ENCODE results near the gene CARMIL1.

The CARMIL1 gene

DNA sequence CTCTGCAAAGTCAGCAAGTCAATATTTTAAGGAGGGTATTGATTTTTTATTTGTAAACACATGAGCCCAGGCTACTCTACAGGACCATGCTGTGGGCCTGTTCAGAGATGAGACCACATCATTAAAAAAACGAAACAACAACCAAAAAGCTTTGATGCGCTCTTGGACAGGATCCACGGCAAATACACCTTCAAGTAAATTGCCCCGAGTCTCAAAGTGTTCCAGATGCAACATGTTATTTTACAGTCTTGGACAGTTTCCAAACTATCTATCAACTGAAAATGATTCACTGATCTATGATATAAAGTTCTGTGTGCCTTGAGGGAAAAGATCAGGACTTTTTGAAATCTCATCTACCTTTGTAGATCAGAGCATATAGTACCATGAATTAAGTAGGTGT is 25.8 kb upstream of the CARMIL1 start:
- in situ Hi-C loops (cut with HindIII; ENCODE audit: low sequenced_read_pairs) = no loop called here
- H3K4me3 ChIP-seq (ENCODE audit: low read depth, low read length) = no peak overlapping the region
- TF ChIP-seq, protein P1, sequence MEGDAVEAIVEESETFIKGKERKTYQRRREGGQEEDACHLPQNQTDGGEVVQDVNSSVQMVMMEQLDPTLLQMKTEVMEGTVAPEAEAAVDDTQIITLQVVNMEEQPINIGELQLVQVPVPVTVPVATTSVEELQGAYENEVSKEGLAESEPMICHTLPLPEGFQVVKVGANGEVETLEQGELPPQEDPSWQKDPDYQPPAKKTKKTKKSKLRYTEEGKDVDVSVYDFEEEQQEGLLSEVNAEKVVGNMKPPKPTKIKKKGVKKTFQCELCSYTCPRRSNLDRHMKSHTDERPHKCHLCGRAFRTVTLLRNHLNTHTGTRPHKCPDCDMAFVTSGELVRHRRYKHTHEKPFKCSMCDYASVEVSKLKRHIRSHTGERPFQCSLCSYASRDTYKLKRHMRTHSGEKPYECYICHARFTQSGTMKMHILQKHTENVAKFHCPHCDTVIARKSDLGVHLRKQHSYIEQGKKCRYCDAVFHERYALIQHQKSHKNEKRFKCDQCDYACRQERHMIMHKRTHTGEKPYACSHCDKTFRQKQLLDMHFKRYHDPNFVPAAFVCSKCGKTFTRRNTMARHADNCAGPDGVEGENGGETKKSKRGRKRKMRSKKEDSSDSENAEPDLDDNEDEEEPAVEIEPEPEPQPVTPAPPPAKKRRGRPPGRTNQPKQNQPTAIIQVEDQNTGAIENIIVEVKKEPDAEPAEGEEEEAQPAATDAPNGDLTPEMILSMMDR (IDR thresholded peaks at IDR 0.05; ENCODE audit: low read depth, low read length) = no peak
- no peak for DNase-seq (ENCODE audit: low read depth, low spot score)

DNA sequence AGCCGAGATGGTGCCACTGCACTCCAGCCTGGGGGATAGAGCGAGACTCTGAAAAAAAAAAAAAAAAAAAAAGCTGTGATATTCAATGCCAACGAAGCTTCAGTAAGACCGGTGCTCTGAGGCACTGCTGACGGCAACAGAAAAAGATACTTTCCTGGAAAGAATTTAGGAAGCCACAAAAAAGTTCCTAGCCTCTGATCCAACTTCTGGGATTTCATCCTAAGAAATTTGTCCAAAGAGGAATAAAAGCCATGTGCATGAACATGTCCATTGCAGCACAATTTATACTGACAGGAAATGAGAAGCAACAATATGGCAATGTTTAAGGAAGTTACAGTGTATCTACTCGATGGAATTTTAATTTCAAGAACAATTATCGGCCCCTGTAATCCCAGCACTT is 24.5 kb upstream of the CARMIL1 start:
- no peak for DNase-seq (ENCODE audit: low read depth, low spot score)
- in situ Hi-C loops (cut with HindIII; ENCODE audit: low sequenced_read_pairs) = no loop called here

DNA sequence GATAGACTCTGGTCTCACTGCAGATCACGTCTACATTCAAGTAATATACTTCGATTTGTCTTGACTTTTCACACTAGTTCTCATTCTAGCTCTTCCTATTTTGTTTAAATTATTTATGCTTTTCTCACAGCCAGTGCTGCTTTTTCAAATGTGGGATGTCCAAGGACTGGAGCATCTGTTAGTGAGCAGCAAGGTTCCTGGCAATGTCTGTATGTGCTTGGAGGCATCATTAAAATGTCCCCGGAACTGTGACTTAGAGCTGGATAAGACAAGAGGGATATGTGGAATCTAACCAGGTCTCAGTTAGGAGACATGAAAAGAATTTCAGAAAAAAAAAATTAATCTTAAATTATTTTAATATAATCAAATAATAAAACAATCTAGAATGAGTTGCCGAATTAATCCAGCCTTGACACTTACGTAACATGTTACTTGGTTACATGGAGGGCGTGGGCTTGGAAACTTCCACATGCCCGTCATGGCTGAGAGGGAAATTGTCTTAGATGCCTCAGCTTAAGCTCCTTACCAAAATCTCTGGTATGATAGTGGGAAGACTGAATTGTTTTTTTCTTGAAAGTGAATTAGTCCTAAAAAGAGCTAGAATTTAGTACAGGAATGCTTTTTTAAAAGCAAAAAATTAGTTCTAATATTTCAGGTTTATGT is 21.4 kb upstream of the CARMIL1 start:
- no peak overlapping the region for H3K4me3 ChIP-seq (ENCODE audit: low read depth, low read length)
- TF ChIP-seq, protein P1 (IDR thresholded peaks at IDR 0.05; ENCODE audit: low read depth, low read length) = no peak
- in situ Hi-C loops (cut with HindIII; ENCODE audit: low sequenced_read_pairs) = no loop called here
- no peak for DNase-seq (ENCODE audit: low read depth, low spot score)

More for the DNA sequence above, 24.5 kb upstream of the CARMIL1 start:
- TF ChIP-seq, protein P1 (IDR thresholded peaks at IDR 0.05; ENCODE audit: low read depth, low read length) = no peak
- no peak overlapping the region for H3K4me3 ChIP-seq (ENCODE audit: low read depth, low read length)

DNA sequence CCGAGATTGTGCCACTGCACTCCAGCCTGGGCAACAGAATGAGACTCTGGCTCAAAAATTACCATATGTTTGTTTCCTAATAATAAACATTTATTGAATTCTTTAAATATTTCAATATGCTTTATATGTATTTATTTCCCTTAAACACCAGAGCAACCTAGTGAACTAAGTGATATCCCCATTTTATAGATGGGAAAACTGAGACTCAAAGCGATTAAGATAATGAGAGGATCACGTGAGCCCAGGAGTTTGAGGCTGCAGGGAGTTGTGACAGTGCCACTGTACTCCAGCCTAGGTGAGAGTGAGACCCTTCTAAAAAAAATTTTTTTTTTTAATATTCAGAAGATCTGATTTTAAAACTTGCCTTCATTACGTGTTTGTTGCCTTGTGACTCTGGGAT is 19.4 kb upstream of the CARMIL1 start:
- in situ Hi-C loops (cut with HindIII; ENCODE audit: low sequenced_read_pairs) = no loop called here
- TF ChIP-seq, protein P1 (IDR thresholded peaks at IDR 0.05; ENCODE audit: low read depth, low read length) = no peak
- no peak for DNase-seq (ENCODE audit: low read depth, low spot score)
- no peak overlapping the region for H3K4me3 ChIP-seq (ENCODE audit: low read depth, low read length)

GRCh38 chr6:25263657-25264056 is 15.5 kb upstream of the CARMIL1 start:
- DNase-seq (ENCODE audit: low read depth, low spot score) = peak; percentile 45
- TF ChIP-seq, protein P1 (IDR thresholded peaks at IDR 0.05; ENCODE audit: low read depth, low read length) = no peak
- no peak overlapping the region for H3K4me3 ChIP-seq (ENCODE audit: low read depth, low read length)
- in situ Hi-C loops (cut with HindIII; ENCODE audit: low sequenced_read_pairs) = no loop called here

DNA sequence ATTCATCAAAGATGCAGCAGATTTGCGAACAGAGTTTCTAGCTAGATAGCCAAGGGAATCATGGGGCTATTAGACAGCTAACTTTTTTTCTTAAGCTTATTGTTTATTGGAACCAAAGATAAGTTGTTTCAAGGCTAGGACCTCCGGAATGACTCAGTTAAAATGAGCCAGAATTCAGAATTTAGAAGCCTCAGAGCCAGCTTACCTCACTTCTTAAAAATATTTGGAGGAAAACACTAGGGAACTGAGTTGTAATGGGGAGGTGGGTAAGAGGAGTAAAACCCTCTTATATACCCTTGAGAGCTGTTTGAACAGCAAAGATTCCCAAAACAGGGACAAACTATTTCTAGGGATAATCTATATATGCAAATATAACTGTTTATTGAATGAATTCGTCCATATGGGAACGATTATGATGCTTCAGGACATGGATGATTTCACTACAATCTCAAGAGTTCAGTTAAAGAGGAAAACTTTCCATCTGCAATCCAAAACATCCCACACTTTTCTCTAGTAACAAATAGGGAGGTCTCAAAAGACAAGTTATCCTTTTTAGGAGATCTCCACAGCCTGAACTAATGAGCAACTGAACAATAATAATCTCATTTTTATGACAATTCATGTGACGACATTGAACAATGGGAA is 12.6 kb upstream of the CARMIL1 start:
- TF ChIP-seq, protein P1 (IDR thresholded peaks at IDR 0.05; ENCODE audit: low read depth, low read length) = no peak
- no peak overlapping the region for H3K4me3 ChIP-seq (ENCODE audit: low read depth, low read length)
- DNase-seq (ENCODE audit: low read depth, low spot score) = no peak
- in situ Hi-C loops (cut with HindIII; ENCODE audit: low sequenced_read_pairs) = no loop called here

Data from astrocyte of the spinal cord (primary cell).